BLaER1 treated with 17β-estradiol and CSF1 and Interleukin-3, amounts not matched to agents 10 nM and 100 nM (cell line): Measurements from ENCODE around the gene CNP.

Source experiments
- H3K27ac ChIP-seq, 11 experiments: shearing (Covaris generic); formaldehyde crosslinking; 2 replicates each; pipeline ENCODE4 v1.8.1; 2022
- H3K27me3 ChIP-seq, 11 experiments: shearing (Covaris generic); formaldehyde crosslinking; 2 replicates each; pipeline ENCODE4 v1.8.1; 2022
- H3K36me3 ChIP-seq, 11 experiments: shearing (Covaris generic); formaldehyde crosslinking; 2 replicates each; pipeline ENCODE4 v1.8.1; 2022
- H3K4me1 ChIP-seq, 10 experiments: shearing (Covaris generic); formaldehyde crosslinking; 2 replicates each; pipeline ENCODE4 v1.8.1; 2022
- H3K4me2 ChIP-seq, 11 experiments: shearing (Covaris generic); formaldehyde crosslinking; 2 replicates each; pipeline ENCODE4 v1.8.1; 2022
- H3K4me3 ChIP-seq, 10 experiments: shearing (Covaris generic); formaldehyde crosslinking; 2 replicates each; pipeline ENCODE4 v1.8.1; 2022
- H3K9ac ChIP-seq, 11 experiments: shearing (Covaris generic); formaldehyde crosslinking; 2 replicates each; pipeline ENCODE4 v1.8.1; 2022
- H3K9me3 ChIP-seq, 11 experiments: shearing (Covaris generic); formaldehyde crosslinking; replicated peaks in 1 of 11; 2 replicates each; pipeline ENCODE4 v1.8.1; 2022
- H4K20me1 ChIP-seq, 11 experiments: shearing (Covaris generic); formaldehyde crosslinking; 2 replicates each; pipeline ENCODE4 v1.8.1; 2022
- Cebpa-rat ChIP-seq, 11 experiments: shearing (Covaris generic); IDR thresholded peaks; 2 replicates each; pipeline ENCODE4 v1.8.1; 2022

CNP gene

DNA sequence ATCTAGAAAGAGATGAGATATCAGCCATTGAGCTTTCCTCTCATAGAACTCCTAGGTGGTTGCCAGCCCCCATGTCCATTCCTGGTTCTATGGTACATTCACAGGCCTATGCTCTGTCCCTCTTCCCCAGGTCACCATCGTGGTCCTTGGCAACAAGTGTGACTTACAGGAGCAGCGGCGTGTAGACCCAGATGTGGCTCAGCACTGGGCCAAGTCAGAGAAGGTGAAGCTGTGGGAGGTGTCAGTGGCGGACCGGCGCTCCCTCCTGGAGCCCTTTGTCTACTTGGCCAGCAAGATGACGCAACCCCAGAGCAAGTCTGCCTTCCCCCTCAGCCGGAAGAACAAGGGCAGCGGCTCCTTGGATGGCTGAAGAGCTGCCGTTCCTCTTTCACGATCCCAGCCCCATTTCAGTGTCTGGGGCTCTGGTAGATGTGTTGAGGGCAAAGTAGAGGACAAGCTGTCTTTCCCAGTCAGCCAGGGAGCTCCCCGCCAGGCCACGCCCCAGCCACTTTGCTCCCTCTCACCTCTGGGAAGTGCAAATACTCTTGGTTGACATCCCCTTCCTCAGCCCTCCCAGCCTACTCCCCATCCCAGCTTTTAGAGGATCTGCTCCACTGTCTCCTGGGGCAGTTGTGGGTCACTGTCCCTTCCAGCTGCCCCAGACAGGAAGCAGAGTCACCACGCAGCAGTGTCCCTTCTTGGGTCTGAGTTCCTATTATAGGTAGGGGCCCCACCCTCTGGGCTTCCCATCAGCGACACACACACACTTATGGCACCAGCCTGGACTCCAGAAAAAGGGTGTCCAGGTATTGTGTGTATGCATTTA lies 57.1 kb downstream of the CNP start:
- Histone ChIP-seq H3K27ac (peak overlapping the region; percentile 59 to 84 (median 79)), H3K36me3 (peaks cover 26 to 44% (median 35%) of the 10 kb centered on the region in 11 experiments), H3K9me3 (no peaks in the 10 kb centered on the region), H3K9ac (peak overlapping the region; percentile 10 to 69 (median 61); a peak in 19 of 22 replicates), H3K4me3 (peak overlapping the region in 4 of 10 experiments; percentile 5 to 36 (median 23); a peak in 6 of 20 replicates), H3K4me2 (peak overlapping the region; percentile 46 to 98 (median 76); a peak in 21 of 22 replicates), H4K20me1 (no peaks in the 10 kb centered on the region; a peak in 1 of 22 replicates), H3K4me1 (peaks cover 25 to 71% (median 42%) of the 10 kb centered on the region in 10 experiments), H3K27me3 (no peaks in the 10 kb centered on the region)
- TF ChIP-seq Cebpa-rat (IDR thresholded peaks at IDR 0.05), result peak in 6 of 11 experiments; percentile 37 to 82 (median 60); a peak in 8 of 22 replicates

DNA sequence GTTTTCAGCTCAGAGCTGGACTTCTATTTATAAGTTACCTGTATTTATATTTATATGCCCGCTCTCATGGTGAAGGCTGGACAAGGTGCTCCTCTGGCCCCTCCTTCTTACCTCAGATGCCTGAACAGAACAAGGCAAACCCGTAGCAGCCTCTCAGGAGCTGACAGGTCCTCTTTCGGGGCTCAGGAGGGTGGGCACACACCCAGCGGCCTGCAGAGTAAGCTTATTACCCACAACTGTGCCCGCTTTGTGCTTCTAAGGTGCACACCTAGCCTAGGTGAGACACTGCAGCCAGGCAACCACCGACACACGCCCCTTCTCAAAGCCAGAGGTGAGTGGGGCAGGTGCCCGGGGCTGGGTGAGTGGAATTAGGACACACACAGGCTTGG lies 58.6 kb downstream of the CNP start:
- H3K9ac ChIP-seq, result peak overlapping the region in 8 of 11 experiments; percentile 9 to 69 (median 60); a peak in 10 of 22 replicates
- no peaks in the 10 kb centered on the region for H3K9me3 ChIP-seq
- H3K4me2 ChIP-seq, result peak overlapping the region; percentile 46 to 98 (median 76)
- H3K4me1 ChIP-seq, result peaks cover 25 to 66% (median 42%) of the 10 kb centered on the region in 10 experiments
- no peaks in the 10 kb centered on the region; a peak in 1 of 22 replicates for H4K20me1 ChIP-seq
- H3K27ac ChIP-seq, result peak overlapping the region in 10 of 11 experiments; percentile 59 to 84 (median 79); a peak in 18 of 22 replicates
- H3K36me3 ChIP-seq, result peaks cover 26 to 44% (median 35%) of the 10 kb centered on the region in 11 experiments
- TF ChIP-seq Cebpa-rat (IDR thresholded peaks at IDR 0.05), result no peak
- H3K4me3 ChIP-seq, result 0 out of 20 replicates have a peak overlapping the region, but pooled peaks of 1 of the 10 experiments have one; percentile 1
- H3K27me3 ChIP-seq, result no peaks in the 10 kb centered on the region

GRCh38 chr17:42025936-42026335 lies 59.3 kb downstream of the CNP start:
- H3K27ac ChIP-seq, result 0 out of 22 replicates have a peak overlapping the region, but pooled peaks of 1 of the 11 experiments have one; percentile 13
- peaks cover 26 to 44% (median 35%) of the 10 kb centered on the region in 11 experiments for H3K36me3 ChIP-seq
- H4K20me1 ChIP-seq, result no peaks in the 10 kb centered on the region; a peak in 1 of 22 replicates
- no peaks in the 10 kb centered on the region for H3K9me3 ChIP-seq
- TF ChIP-seq Cebpa-rat (IDR thresholded peaks at IDR 0.05), result no peak
- H3K4me2 ChIP-seq, result peak overlapping the region in 3 of 11 experiments; percentile 91 to 98 (median 94); a peak in 6 of 22 replicates
- H3K4me3 ChIP-seq, result no peak overlapping the region
- H3K4me1 ChIP-seq, result peaks cover 19 to 62% (median 38%) of the 10 kb centered on the region in 10 experiments
- no peaks in the 10 kb centered on the region for H3K27me3 ChIP-seq
- peak overlapping the region in 1 of 11 experiments; percentile 50; a peak in 2 of 22 replicates for H3K9ac ChIP-seq

DNA sequence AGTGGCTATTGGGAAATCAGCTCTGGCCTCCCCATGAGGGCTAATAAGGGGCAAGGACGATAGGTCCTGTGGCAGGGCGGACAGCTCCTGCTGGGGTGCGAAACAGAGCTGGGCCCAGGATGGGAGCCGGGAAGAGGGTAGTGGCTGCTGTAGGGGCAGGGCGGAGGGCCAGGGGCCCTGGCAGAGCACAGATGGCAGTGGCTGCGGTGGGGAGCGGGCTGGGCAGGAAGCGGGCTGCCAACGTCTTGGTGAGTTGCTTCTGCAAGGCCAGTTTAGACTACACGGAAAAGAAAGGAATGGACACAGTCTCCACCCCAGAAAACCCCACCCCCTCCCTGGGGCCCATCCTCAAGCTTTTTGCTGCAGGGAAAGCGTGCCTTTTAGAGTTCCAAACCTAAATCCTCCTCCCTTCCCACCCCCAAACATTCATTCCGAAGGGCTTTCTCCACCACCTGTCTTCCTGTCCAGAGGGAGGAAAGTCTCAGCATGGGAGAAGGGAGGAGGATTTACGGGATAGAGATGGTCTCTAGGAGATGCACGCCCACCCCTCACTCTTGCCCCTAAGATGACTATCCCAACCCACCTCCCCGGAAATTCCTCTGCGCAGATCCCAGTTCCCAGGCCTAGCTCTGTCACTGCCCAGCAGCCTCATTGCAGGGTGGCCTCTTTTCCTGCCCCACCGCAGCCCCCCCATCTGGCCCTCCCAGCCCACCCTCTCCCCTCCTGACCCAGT lies 60.4 kb downstream of the CNP start:
- Histone ChIP-seq H3K4me2 (peak overlapping the region in 1 of 11 experiments; percentile 10; a peak in 1 of 22 replicates), H3K9ac (peak overlapping the region in 3 of 11 experiments; percentile 5 to 49 (median 29); a peak in 1 of 22 replicates), H3K9me3 (no peaks in the 10 kb centered on the region), H4K20me1 (no peaks in the 10 kb centered on the region; a peak in 1 of 22 replicates), H3K4me3 (no peak overlapping the region), H3K27me3 (no peaks in the 10 kb centered on the region), H3K4me1 (peaks cover 14 to 51% (median 29%) of the 10 kb centered on the region in 10 experiments), H3K27ac (peak overlapping the region in 1 of 11 experiments; percentile 13; a peak in 1 of 22 replicates), H3K36me3 (peaks cover 20 to 36% (median 28%) of the 10 kb centered on the region in 11 experiments)
- no peak for TF ChIP-seq Cebpa-rat (IDR thresholded peaks at IDR 0.05)
